A172 (cell line): ENCODE results near the gene MDK. TPM values are rescaled to one million over a fixed set of nuclear protein-coding genes. Genes with fewer than 3 reads are reported as not detected.
A peak's percentile ranks its signal among the peaks of the same experiment; 100 is the strongest.

Source experiments
- DNase-seq: peaks from one replicate; pipeline ENCODE4 v3.0.0-alpha.2; 2015; ENCODE audit warnings: low spot score
- total RNA-seq: library from RNA; depleted of rRNA; stranded (reverse); fragments of >200 nt; shearing (Covaris generic); gene quantifications from 2 replicates; pipeline ENCODE4 v1.2.3, GENCODE V29; 2014; rRNA removed

The MDK gene, protein sequence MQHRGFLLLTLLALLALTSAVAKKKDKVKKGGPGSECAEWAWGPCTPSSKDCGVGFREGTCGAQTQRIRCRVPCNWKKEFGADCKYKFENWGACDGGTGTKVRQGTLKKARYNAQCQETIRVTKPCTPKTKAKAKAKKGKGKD
- 8.9 and 13.3 TPM in 2 replicates for total RNA-seq

DNA sequence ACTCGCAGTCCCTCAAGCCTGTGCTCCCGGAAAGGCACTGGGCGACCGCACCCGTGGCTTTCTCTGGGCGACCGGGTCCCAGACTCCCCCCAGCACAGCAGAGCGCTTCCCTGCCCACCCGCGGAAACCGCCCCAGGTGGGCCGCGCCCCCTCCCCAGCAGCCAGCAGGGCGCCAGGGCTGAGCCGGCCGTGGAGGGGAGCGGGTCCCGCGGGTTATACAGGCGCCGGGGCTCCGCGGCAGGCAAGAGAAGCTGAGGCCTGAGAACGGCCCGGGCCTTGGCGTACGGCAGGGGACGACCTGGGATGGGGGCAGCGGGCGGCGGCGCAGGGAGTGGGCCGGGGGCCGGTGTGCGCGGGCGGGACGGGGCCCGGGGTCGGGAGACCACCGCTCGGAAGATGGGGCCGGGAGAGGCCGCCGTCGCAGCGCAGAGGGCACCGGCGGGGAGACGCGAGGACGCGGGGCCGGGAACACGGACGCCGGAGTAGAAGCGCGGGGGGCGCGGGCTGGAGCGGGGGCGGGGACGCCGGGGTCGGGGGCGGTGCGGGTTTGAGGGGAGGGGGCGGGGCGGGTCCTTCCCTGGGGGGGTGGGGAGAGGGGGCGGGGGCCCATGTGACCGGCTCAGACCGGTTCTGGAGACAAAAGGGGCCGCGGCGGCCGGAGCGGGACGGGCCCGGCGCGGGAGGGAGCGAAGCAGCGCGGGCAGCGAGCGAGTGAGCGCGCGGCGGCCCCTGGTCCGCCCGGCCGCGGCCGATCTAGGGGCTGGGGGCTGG lies at the start of gene MDK:
MDK (plus strand) TSS at position 622 of the 771 bp plus-strand sequence. CDS start 389 bp downstream, outside the sequence.
- DNase-seq, result no peak

DNA sequence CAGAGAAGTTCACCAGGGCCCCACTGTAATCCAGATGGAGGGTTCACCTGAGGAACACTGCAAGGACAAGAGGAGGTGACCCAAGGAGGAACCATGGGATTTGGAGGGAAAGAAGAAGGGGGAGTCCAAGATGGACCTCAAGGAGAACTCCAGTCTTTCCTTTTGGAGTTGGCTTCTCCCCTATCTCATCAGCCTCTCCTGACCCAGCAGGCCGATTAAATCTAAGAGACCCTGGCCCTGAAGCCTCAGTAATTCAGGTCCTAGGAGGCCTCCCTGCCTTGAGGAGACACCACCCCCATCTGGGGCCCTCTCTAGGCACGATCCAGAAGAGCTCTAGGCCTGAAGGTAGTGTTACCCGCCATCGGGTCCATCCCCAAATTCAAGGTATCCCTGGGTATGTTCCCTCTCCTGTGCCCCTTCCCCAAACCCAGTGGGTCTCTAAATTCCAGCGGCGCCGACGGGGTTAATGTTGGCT lies 49.3 kb upstream of the MDK start:
- no peak for DNase-seq

DNA sequence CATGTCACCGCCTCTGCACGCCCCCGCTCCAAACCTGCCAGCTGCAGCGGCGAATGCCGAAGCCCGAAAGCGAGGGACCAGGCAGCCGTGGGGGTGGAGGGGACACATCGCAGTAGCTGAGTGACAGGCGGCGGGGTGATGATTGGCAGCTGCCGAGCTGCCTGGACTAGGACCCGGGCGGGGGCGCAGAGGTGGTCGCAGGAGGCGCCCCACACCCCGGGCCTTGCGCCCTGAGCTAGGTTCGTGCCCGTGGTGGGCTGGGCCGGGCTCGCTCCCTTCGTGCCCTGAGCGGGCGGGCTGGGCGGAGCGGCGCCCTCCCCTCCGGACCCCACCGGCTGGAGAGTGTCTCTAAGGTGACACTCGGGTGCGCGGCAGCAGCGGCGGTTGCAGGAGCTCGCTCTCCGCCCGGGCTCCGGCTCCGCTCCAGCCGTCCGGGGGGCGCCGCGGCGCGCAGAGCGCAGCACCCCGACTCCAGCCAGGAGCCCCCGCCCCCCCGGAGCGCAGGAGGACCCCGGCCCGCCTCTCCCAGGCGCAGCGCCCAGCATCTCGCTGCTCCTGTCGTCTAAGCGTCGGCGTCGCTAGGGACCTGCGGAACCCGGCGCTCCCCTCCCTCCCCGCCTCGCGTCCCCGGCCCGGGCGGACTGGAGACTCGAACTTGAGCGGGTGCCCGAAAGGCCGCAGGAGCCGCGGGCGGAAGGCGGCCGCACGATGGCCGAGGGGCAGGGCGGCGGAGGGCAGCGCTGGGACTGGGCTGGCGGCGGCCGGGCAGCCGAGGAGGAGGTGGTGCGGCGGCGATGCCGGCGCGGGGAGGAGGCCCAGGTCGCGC lies 48.7 kb upstream of the MDK start:
- DNase-seq, result no peak

DNA sequence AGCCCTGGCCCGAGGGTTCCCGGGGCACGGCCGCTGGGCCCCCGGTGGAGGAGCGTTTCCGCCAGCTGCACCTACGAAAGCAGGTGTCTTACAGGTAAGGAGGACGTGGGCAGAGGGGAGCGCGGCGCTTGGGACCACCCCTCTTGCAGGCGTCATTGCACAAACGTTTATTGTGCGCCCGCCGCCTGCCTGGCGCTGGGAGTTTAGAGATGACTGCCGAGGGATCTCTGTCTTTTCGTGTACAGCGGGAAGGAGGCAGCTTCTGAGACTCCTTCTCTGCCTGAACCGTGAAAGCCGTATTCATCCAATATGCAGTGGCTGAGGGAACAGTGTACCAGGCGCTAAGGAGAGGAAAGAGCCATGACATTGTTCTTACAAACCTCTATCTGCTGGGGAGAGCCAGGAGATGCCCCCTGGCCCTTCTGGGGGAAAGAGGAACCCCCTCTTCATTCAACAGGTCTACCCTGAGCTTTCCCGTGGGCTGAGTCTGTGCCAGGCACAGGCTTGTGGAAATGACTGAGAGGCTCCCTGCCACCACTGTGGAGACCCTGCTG lies 48.0 kb upstream of the MDK start:
- no peak for DNase-seq

DNA sequence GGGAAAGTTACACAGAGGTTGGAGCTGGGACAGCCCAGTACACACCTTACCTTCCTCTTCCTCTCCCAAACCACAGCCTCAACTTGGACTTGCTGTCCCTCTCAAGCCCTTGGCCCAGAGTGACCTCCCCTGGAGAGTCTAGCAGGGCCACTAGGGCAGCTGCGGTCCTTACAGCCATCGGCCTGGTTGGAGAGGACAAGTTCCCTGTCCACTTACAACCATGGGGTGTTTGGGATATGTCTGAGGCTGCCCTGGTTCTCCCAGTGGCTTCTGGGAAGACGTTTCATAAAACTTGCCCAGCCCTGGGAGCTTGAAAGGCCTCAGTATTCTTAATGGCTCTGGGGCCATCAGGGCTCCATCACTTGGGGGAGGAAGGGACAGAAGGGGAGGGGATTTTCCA lies 47.3 kb upstream of the MDK start:
- DNase-seq, result no peak

DNA sequence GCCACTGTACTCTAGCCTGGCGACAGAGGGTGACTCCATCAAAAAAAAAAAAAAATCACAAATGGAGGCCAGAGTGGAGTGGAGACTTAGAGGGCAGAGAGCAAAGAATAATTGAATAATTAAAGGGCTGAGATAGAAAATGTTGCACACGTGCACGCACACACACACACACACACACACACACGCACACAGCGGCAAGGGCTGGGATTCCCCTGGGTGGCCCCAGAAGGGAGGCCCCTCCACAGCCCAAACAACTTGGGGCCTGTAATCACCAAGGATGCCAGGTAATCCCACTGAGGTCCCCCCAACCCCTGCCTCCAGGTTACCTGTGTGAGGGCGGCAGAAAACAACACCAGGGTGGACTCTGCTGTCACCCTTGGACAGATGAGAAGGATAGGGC lies 46.2 kb upstream of the MDK start:
- DNase-seq, result no peak

DNA sequence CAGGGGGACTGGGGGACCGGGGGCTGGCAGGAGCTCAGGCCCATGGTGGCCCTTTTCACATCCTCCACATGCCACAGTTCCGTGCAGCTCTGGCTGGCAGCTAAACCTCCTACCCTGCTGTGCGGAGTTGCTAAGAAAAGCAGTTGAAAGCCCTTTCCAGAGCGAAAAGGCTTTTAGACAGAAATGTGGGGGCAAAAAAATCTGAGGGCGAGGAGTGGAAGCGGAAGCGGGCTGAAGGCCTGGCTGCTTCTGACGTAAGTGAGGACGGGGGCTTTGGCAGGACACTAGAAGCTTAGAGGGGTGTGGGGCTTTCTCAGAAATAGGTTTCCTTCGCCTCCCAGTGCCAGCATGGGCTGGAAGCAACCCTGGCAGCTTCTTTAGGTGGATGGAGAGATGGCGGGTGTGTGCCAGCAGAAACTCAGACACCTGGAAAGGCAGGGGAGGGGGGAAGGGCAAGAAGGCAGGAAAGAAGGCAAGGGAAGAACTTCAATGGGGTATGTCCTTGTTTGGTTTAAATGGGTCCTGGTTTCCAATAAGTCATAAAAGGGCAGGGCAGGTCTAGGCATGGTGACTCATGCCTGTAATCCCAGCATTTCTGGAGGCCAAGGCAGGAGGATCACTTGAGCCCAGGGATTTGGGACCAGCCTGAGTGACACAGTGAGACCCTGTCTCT lies 45.4 kb upstream of the MDK start:
- no peak for DNase-seq

DNA sequence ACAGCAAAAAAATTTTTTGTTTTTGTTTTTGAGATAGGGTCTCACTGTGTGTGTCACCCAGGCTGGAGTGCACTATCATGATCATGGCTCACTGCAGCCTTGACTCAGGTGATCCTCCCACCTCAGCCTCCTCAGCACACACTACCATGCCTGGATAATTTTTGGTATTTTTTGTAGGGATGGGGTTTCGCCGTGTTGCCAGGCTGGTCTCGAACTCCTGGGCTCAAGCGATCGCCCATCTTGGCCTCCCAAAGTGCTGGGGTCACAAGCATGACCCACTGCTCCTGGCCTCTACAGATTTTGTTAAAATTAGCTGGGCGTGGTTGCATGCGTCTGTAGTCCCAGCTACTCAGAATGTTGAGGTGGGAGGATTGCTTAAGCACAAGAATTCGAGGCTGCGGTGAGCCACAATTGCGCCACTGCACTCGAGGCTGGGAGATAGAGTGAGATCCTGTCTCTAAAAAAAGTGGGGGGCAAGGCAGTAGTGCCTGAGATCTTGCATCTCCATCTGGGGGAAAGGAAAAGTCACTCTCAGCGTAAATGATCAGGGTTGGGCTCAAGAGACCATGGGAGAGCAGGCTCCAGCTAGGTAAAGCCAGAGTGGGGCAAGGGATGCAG lies 44.8 kb upstream of the MDK start:
- no peak for DNase-seq

DNA sequence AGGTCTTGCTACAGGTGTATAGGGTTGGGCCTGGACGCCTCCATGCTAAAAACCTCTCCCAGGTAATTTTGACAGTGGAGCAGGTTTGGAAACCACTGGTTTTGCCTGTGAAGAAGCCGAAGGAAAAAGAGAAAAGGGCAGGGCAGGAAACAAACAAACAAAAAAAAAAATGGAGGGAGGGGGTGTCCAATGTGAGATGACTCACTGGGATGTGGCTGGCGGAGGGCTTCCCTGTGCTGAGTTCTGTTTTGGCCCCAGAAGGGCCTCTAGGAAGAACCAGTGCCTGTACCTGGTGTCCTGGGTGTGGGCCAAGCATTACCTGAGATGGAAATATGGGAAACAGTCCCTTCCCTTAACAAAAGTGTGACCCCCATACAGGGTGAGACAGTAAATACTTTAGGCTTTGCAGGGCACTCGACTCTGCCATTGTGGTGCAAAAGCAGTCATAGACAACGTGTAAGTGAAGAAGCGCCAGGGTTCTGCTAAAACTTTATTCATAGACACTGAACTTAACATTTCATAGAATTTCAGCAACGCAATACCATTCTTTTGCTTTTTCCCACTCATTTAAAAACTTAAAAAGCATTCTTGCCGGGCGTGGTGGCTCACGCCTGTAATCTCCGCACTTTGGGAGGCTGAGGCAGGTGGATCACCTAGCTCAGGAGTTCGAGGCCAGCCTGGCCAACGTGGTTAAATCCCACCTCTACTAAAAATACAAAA lies 43.7 kb upstream of the MDK start:
- DNase-seq, result no peak

DNA sequence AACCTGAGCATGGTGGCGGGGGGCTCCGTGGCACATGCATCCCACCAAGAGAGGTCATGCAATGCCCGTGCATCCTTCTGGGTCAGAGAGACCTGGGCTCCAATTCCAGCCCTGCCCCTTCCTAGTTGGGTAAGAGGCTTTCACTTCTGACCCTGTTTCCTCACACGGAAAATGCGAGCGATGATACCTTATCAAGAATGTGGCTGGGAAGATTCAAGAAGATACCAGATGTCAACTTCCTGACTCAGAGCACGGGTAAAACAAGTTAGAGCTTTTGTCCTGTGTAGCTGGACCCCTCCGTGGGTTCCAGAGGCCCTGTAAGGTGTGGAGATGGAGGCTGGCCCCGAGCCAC lies 42.9 kb upstream of the MDK start:
- peak; percentile 27 for DNase-seq

DNA sequence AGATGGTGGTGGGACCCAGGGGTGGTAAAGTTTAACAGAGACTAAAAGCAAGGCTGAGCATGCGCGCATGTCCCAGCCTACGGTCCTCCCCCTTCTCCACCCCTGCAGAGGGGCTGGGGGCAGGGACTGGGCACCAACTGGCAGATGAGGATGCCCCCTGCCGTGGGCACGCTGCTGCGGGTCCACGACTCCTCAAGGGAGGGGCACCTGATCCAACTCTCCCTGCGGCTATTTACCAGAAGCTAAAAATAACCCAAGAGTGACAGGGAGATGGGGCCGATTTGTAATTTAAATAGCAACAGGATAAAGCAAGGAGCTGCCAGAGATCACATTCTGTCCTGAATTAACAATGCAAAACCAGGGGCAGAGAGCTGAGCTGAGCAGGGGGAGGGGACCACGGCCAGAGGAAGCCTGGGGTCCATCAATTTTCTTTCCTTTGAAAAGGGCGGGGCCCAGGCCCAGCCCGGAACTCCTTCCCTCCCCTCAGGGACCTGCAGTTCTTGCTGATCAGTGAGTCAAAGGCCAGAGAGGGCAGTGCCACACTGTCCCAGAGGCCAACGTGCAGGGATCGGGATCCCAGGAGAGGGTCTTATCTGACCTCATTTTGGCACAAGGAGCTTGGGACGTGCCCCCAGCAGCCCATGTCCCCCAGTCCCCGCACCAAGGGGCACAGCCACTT lies 42.3 kb upstream of the MDK start:
- peak; percentile 55 for DNase-seq

DNA sequence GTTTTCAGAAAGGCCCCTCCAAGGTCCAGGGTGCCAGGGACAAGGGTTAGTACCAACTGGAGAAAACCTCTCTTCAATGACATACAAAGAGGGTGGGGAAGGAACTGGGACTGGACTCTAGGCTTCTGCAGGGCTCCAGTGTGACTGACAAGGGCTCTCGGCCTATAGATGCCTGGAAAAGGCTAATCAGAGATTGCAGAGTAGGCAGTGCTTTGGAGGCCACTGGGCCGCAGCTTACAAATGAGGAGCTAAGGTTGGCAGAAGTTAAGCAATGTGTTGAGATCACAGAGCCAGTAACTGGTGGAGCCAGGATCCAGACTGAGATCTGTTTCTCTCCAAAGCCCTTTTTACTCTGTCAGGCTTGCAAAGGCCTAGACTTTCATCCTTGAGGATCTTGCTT lies 41.7 kb upstream of the MDK start:
- no peak for DNase-seq

DNA sequence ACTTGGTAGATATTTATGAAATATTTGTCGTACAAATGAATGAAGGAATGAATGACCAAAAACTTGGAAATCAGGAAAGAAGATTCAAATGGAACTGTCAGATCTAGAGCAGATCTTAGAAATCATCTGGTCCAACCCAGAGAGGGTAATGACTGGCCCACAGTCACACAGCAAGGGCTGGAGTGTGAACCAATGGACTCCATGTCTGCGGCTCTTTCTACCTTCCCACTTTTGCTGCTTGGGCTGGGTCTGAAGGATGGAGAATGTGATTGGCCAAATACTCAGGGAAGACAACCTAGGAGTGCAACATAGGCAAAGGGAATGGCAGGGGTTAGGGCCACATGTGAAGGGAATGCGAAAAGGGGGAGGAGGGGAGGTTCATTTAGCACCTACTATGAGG lies 40.0 kb upstream of the MDK start:
- DNase-seq, result no peak

DNA sequence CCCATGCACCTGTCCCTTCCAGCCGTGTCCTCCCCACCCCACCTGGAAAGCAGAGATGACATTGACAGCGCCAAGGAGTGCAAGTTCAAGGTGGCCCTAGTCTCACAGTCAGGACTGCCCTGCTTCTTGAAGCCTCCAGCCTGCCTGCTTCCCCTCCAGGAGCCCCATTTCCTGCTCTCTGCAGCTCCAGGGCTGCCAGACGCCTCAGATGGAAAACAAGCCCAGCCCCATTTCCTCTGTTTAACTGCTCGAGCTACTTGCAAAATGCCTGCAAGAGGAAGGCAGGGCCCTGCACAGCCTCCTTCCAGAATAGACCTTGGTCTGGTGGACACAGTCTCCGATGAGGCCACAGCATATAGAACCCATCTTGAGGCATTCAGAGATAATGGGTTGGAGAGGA lies 39.2 kb upstream of the MDK start:
- DNase-seq, result no peak

DNA sequence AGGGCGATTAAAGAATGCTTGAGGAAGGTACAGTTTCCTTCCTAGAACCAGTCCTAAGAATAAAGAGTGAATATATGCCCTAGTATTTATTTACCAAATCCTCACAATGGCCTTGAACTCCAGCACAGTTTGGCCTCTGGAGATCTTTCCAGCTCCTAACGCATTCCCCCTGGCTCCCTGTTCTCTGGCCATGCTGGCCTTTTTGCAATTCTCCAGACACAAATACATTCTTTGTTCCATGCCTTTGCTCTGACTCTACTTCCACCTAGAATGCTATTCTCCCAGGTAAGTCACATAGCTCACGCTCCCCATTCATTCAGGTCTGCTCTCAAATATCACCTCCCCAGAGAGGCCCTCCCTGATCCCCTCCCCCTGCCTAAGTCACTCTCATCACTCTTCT lies 37.9 kb upstream of the MDK start:
- no peak for DNase-seq

DNA sequence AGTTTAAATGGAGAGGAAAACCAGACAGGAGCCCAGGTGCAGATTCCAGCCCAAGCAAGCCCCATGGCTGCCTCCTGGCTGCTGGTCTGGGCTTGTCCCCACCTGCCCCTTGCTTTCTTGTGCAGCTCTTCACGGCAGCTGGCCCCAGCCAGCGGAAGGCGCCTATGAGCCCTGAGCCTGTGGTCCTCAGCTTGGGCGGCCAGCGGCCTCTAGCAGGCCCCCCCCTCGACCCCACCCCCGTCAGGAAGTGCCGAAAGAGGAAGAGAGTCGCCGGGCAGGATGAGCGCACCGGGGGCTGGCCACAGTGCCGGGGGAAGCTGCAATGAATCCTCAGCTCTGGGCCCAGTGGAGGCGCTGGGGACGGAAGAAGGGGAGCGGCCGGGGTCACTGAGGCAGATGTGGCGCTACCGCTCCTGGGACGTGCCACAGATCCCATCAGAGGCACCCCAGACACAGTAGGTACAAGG lies 36.3 kb upstream of the MDK start:
- DNase-seq, result no peak

DNA sequence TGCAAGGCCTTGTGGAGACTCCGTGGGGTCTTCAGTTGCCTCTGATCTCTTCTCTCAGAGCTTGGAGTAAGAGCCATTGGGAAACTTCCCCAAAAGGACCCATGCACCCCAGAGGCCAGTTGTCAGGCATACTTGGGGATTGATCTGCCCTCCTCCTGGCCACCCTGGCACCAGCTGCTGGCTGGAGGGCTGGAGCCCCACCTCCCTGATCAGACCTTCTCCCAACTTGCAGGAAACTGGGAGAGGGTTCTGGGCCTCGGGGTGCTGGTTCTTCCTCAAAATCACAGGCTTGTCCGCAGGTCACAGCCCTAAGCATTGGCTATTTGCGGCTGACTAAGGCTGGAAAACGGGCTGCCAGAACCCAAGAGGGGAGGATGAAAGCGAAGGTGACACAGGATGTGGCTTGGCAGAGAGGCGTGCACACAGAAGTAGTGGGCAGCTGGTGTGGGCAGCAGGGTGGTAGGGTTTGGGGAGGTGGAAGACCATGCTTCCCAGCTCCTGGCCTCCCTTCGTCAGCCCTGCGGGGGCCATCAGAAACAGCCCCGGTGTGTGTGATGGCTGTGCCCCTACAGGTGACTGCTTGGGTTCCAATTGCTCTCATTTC lies 35.5 kb upstream of the MDK start:
- DNase-seq, result no peak

DNA sequence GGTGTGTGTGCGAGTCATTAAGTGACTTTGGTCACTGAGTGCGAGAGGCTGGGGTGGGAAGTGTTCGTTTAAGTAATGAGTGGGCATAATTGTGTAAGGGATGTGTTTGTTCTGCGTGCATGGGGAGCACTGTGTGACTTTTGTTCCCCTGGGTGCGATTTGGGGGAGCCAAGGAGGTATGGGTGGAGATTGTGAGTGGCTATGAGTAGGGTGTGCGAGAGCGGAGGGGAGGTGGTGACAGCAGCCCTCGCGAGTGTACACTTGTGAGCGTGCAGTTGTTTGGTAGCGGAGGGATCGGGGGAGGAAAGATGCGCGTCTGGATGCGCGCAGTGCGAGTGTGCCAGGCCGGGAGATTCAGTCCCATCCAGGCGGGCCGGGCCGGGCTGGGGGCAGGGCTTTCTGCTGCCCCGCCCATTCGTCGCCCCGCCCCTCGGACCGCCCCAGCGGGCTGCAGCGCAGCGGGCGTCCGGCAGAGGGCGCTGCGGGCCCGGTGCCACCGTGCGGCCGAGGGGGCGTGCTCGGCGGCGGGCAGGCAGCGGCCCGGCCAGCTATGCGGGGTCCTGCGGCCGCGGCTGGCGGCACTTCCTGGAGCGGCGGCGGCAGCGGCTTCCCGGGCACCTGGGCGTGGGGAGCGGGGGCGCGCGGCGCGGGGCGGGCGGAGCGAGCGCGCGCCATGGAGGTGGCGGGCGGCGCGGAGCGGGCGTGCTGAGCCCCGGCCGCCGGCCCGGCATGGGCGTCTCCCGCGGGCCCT lies 34.4 kb upstream of the MDK start, which contains the start of gene DGKZ:
DGKZ (plus strand) TSS at position 578 of the 751 bp plus-strand sequence. CDS start 197 bp downstream, outside the sequence.
- peak; percentile 56 for DNase-seq
